Measurements from ENCODE around the gene SPATA31C1.
"Not testable (repeated sequence)": the region's sequence is repeated elsewhere in the genome, so short reads cannot be mapped to it uniquely, and the experiment has no call there.

The SPATA31C1 gene

DNA sequence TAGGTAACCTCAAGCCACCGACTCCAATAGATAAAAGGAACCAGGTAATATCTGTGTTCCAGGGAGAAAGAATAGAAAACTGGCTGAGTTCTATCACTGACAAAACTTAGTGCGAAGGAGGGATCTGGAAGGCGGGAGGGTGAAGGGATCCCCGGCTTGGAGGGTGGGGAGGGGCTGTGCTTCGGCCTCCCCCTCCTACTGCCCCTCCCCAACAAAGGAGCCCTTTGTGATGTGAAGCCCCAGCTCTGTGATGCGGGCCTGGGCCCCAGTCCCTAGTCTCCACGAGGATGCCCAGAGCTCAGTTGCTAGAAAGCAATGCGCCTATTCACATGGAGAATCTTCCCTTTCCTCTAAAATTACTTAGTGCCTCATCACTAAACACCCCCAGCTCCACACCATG lies at the start of gene SPATA31C1:
Gene SPATA31C1, plus strand, starts transcription at position 301 of the 400 bp plus-strand sequence.
- DNase-seq (ENCODE audit: low read depth, low spot score), result not testable (repeated sequence)

DNA sequence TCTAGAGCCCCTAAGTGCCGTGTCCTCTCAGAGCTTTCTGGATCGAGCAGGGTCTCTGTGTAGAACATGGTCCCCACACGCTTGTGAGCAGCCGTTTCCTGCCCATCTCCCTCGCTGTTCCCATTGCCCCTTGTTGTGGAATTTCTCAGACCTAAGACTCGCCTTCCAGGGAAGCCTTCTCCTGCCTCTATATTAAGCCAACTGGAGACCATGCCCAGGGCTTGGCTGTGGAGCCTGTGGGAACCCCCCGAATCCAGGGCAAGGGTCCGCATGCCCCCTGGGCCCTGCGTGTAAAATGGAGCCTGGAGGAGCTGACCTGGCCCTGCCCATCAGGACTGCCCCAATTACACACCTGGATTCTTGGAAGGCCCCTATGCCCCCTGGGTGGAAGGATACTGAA lies 49.6 kb upstream of the SPATA31C1 start:
- no peak for DNase-seq (ENCODE audit: low read depth, low spot score)

DNA sequence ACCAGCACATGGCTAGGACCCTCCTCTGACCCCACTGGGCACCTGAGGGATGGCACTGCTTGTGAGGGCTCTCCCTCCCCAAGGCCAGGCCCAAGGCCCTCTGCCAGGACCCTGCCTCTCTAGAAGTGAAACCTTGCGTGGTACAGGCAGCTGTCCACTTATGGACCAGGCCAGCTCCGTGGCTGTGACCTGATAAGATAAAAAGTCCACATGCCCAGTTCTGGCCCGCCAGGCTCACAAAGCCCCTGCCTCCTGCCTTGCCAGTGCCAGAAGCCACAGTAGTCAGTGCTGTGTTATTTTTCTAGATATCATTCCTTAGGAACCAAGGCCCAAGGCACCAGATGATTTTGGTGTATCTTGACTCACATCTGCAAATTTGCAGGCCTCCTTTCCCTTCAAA lies 49.1 kb upstream of the SPATA31C1 start:
- no peak for DNase-seq (ENCODE audit: low read depth, low spot score)

DNA sequence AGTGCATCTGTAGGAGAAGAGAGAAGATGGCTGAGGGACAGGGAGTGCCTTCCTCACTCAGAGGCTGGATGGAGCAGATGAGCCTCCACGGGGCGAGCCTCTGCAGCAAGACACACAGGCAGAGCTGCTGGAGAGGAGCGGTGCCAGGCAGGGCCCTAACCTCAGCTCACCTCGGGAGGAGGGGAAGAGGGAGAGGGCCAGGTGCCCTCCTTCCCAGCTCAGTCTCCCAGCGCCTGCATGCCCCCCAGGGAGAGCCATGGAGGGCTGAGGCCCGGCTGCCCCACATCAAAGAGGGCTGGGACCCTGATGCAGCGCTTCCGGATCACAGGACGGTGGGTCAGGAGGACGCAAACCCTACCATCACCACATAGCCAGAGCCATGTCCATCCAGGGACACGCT lies 48.7 kb upstream of the SPATA31C1 start:
- no peak for DNase-seq (ENCODE audit: low read depth, low spot score)

DNA sequence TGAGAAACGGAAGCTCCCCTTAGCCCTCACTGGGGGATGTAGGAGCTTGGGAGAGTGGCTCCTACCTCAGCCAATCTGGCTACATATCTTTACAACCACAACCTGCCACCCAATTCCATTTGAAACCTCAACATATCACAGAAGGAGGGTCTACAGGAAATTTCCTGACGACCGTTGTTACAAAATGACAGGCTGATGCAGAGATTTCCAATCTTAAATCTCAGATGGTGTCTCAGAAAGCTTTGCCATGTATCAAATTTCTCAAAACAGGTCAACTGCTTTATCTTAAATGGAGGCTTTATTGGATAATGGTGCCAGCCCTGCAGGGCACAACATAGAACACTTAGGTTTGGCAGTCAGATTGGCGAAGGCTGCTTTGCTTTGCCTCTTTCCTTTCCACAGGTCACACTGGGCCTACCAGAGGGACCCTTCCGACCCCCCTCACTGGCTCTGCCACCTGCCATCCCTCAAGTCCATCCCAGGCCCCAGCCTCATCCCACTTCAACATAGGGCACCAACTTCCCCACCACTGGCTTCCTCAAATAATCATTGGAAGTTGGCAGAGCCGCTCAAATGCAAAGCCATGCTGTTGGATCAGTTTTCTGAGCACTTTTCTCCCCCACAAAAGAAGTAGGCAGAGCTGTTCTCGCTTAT lies 46.2 kb upstream of the SPATA31C1 start:
- DNase-seq (ENCODE audit: low read depth, low spot score), result no peak

DNA sequence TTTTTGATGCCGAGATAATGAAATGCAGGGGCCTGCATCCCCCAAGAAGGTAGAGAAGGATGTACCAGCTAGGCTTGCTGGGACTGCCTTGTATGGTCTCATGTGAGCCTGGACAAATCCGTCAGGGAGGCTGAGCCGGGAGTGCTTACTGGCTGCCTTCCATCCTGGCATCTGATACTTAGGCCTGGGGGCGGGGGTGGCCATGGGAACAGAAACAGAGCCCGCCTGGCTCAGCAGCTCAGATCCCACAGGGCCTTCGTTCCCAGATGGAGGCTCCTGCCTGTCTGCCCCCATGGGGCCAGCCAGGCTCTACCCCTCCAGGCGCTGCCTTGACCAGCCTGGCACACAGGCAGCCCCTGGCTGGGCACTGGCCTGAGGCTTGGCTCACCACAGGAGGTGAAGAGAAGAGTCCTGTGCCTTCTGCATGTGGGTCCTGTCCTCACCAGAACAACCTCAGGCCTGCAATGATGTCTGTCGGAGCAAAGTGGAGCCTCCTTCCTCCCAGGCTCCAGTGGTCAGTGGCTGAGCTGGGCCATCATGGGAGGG lies 45.6 kb upstream of the SPATA31C1 start:
- peak; percentile 10 for DNase-seq (ENCODE audit: low read depth, low spot score)

DNA sequence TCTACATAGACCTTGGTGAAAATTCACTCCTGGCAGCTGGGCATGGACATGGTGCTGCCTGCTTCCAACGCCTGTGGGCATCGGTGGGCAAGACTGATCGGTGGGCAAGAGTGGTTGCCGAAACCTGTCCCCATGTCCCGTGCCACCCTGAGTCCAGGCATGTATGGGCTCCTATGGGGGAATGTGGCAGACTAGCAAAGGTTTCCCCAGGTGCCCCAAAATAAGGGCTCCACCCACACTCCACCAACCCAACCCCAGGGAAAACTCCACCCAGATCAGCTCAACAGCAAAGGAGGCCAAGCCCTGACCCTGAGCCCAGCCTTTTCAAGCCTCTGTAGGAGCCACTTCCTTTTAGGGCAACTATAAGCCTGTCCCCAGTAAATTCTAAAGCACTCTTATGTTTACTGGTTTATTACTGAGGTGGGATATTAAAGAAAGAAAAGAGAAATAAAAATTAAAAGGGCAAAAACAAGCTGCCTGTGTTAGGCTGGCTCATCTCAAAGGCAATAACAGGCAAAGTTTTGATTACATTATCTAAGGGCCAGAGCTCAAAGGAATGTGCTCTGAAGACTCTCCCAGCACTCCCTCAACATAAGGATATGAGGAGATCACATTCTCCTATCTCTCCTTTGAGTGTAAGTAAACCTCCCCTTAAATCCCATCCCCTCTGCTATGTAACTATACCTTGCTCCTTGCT lies 44.0 kb upstream of the SPATA31C1 start:
- DNase-seq (ENCODE audit: low read depth, low spot score), result no peak

DNA sequence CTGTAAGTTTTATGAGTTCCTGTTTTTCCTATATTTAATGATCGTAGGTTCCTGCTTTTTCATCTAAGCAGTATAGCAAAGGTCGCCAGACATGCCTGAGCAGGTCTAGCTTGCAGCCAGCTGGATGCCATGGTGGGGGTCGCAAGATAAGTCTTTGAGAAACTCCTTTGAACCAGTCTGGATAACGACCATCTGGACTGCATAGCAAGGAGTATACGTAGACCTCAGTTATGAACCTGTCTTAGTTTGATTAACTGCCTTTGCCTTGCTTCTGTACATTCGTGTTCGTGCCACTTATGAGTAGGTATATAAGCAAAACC lies 43.5 kb upstream of the SPATA31C1 start:
- no peak for DNase-seq (ENCODE audit: low read depth, low spot score)

DNA sequence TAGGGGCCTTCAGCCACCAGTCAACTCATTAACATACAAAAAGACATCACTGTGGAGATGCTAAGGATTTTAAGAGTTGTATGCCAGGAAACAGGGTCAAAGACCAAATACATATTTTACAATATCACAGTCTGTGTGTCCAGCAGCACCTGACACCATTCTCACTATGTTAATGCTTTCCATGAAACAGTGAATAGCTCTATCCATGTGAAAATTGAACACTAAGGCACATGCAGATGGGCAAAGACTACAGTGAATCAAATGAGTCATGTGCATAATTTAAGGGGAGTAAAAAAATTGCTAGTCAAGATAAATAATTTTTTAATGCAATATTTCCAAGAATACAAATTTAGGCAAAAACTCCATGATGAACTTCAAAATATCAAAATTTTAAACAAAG lies 42.7 kb upstream of the SPATA31C1 start:
- DNase-seq (ENCODE audit: low read depth, low spot score), result no peak

DNA sequence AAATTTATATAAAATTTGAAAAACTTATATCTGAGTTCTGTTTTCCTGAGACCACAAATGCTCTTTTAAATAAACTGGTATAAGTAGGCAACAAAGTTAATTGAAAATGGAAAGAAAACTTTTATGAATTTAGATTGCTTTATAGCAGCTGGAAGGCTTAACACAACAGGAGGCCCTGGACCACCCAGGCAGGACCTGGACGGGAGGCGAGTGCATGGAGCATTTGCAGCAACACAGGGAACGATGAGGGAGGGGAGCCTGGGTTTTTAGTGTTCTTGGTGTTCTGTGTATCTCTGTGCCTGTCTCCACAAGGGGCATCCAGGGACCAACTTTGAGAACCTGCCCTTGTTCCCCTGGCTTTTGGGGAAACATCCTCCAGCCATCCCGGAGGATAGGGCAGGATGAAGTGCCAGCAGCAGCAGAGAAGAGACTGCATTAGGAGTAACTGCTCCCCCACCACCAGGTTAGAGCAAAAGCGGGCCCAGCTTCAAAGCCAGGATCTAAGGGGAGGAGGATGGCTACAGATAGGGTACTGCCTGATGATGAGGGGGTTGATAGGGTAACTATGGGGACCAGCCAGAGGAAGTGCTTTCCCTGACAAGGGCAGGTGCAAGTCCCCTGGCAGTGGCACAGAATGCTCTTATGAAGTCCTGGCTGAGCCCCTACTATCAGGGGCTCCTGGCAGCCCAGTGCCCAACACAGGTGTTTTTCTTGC lies 41.8 kb upstream of the SPATA31C1 start:
- no peak for DNase-seq (ENCODE audit: low read depth, low spot score)

DNA sequence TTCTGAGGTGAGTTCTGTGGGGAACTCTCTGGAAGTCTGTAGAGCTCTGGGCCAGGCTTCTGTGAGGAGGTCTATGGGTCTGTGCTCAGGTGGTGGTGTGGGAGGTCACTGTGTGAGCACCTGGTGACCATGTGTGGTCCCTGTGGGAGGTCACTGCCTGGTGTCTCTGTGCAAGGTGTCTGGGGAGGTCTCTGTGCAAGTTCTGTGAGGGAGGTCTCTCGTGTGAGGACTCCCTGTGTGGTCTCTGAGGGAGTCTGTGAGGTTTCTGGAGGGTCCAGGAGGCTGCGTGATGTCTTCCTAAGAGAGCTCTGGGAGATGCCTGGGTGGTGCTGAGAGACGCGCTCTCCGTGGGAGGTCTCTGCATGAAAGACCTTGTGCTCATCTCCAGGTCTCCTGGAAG lies 41.1 kb upstream of the SPATA31C1 start:
- no peak for DNase-seq (ENCODE audit: low read depth, low spot score)

DNA sequence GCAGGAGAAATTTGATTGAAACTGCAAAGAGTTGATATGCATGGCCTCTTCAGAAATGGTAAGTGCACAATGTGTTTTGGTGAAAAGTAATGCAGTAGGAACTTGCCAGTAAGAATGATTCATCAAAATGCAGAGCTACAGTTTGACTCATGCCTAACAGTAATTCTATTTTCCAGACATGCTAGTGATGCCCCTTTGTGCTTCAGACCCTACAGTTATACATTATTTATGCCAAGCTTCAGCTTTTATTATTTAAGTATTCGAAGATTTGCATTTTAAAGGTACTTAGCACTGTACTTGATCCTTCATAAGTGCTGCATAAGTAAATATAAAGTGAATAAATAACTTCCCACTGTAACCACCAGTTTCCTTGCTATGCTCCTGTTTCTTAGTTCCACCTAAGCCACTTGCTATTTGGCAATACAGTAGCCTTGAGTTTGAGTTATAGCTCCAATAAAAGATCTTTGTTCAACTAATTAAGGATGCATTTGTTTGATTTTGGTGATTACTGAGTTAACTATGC lies 38.7 kb upstream of the SPATA31C1 start:
- no peak for DNase-seq (ENCODE audit: low read depth, low spot score)

DNA sequence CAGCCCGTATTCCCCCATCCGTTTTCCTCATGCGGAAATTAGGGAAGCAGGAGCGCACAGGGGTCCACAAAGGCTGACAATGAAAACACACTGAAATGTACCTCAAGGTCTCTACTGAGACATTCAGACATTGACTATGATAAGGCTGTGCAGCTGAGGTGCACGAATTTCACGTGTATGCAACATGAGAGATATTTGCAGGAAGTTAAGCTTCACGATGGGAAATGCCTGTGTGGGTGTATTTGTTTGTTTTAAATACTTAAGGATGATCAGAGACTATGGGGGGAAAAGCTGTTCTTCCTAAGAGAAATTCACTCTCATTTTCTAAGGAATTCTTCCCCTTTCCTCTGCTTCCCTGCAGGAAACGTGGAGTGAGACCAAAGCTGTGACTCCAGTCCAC lies 37.6 kb upstream of the SPATA31C1 start:
- DNase-seq (ENCODE audit: low read depth, low spot score), result no peak

DNA sequence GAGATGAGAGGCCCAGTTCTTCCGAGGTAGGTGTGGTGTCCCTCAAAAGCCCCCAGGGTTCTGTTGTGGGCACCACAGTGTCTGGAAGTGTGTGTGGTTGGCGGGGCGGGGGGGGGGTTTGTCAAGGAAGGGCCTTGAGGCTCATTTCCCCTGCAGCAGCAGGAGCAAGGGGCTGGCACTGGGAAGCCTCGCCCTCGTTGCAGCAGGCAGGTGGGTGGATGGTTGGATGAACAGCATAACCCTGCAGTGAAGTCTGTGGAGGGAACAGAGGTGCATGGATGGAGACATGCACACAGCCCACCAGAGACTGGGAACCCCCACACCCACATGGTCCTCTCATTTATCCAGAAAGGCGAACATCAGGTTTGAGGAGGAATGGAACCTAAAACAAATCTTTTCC lies 37.1 kb upstream of the SPATA31C1 start:
- DNase-seq (ENCODE audit: low read depth, low spot score), result no peak

DNA sequence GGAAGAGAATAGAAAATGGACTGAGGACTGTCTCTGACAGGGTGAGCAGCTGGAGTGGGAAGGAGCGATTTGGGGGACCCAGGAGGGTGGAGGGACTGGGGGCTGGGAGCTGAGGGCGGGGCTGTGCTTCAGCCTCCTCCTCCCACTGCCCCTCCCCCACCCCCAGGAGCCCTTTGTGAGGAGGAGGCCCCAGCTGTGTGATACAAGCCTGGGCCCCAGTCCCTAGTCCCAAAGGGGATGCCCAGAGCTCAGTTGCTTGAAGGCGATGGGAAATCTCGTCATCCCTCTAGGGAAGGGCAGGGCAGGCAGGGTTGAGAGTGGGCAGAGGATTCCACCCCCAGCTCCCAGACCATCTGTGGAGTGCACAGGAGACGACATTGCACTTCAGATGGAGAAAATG lies 35.1 kb upstream of the SPATA31C1 start, which contains the start of gene SPATA31E1:
Gene SPATA31E1, plus strand, starts transcription at position 251 of the 400 bp plus-strand sequence. Its CDS starts 15 bp downstream, at position 266.
- no peak for DNase-seq (ENCODE audit: low read depth, low spot score)

DNA sequence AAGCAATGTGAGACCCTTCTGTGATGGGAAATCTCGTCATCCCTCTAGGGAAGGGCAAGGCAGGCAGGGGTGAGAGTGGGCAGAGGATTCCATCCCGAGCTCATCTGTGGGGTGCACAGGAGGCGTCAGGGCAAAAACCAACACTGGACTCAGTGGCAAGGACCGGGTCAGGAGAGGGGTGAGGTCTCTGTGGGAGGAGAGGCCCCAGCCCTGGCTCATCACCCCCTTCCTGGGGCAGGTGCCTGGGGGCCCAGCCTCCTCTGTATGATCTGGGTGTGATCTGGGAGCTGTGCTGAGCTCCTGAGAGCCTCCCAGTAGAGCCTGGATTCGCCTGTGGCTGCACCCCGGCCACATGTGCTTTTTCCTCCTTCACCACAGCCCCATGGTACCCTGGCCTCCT lies 34.5 kb upstream of the SPATA31C1 start:
- DNase-seq (ENCODE audit: low read depth, low spot score), result no peak

DNA sequence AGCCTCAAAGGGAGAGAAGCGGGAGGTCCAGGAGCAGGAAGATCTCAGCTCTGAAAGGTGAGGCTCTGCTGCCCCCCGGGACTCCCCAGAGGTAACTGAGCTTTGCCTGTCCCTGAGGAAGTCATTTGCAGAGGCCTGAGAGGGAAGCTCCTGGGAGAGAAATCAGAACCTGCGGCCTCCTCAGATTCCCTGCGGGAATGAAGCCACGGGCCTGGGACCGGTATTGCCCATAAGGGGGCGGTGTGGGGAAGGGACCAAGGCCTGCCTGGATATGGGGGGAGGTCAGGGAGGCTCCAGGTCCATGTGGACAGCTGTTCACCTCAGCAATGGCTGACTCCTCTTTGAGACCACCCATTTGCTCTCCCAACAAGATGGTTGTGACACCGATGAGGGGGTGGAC lies 33.8 kb upstream of the SPATA31C1 start:
- no peak for DNase-seq (ENCODE audit: low read depth, low spot score)

DNA sequence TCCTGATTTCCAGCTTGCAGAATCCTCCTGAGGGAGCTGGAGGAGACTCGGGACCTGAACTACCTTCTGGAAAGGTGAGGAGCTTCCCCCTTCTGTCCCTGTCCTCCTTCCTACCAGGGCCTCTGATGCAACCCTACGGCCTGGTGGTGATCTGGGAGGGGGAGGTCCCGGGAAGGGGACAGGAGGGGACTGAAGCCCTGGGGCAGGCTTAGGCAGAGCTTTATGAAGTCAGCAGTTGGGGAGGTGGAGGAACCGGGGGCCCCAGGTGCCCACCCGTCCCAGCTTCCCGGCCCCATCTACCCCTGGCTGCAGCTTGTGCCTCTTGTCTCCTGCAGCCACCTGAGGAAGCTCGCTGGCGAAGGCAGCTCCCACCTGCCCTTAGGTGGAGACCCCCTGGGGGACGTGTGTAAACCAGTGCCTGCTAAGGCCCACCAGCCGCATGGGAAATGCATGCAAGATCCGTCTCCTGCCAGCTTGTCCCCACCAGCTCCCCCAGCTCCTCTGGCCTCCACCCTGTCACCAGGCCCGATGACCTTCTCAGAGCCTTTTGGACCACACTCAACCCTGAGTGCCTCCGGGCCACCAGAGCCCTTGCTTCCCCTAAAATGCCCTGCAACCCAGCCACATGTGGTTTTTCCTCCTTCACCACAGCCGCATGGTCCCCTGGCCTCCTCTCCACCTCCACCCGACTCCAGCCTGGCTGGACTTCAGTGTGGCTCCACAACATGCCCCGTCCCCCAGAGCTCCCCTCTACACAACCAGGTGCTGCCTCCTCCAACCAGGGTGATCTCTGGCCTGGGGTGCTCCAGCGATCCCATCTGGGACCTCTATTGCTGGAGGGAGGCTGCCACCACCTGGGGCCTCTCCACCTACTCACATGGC lies 32.9 kb upstream of the SPATA31C1 start:
- no peak for DNase-seq (ENCODE audit: low read depth, low spot score)

DNA sequence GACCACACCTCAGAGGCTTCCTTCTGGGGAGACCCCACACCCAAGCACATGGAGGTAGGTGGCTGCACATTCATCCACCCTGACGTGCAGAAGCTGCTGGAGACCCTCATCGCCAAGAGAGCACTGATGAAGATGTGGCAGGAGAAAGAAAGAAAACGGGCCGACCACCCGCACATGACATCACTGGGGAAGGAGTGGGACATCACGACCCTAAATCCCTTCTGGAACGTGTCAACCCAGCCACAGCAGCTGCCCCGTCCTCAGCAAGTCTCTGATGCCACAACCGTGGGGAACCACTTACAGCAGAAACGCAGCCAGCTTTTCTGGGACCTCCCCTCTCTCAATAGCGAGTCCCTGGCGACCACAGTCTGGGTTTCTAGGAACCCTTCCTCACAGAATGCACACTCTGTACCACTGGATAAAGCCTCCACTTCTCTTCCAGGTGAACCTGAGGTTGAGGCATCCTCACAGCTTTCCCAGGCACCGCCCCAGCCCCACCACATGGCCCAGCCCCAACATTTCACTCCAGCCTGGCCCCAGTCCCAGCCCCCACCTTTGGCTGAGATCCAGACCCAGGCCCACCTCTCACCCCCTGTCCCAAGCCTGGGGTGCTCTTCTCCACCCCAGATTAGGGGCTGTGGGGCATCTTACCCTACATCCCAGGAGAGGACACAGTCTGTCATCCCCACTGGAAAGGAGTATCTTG lies 32.1 kb upstream of the SPATA31C1 start:
- no peak for DNase-seq (ENCODE audit: low read depth, low spot score)

DNA sequence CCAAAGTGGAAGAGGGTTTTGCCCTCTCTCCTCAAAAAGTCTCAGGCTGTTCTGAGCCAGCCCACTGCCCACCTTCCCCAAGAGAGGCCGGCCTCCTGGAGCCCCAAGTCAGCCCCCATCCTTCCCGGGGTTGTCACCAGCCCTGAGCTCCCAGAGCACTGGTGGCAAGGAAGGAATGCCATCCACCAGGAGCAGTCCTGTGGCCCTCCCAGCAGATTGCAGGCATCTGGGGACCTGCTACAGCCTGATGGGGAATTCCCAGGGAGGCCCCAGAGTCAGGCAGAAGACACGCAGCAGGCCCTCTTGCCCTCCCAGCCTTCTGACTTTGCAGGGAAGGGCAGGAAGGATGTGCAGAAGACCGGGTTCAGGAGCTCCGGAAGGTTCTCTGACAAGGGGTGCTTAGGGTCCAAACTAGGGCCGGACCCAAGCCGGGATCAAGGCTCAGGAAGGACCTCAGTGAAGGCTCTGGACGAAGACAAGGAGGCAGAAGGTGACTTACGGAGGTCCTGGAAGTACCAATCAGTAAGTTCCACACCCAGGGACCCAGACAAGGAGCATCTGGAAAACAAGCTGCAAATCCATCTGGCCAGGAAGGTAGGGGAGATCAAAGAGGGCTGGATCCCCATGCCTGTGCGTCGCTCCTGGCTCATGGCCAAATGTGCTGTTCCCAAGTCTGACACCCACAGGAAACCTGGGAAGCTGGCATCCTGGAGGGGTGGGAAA lies 31.4 kb upstream of the SPATA31C1 start:
- DNase-seq (ENCODE audit: low read depth, low spot score), result no peak

Data from brain pericyte (primary cell).